GM12864 (cell line): Measurements from ENCODE around the gene IKZF2.

Experiments used
- DNase-seq: peaks from one replicate; pipeline ENCODE4 v3.0.0-alpha.2; 2011; ENCODE audit warnings: low read depth
- H3K4me3 ChIP-seq: 2 replicates; pipeline ENCODE4 v1.5.1; 2011; ENCODE audit warnings: mild to moderate bottlenecking, low read depth, low read length, control low read depth
- CTCF ChIP-seq: IDR thresholded peaks from 2 replicates; pipeline ENCODE4 v1.5.1; 2011; ENCODE audit warnings: low read depth, mild to moderate bottlenecking, moderate library complexity, low read length, control low read depth, inconsistent platforms; ENCODE audit errors: missing control alignments

IKZF2 gene

GRCh38 chr2:213151437-213152064 lies at the start of gene IKZF2:
Gene IKZF2 (minus strand): TSS chr2:213151612. CDS start chr2:213148629, 2,983 bp downstream.
- DNase-seq: peak; percentile 85
- no peak for TF ChIP-seq CTCF
- peak within 1 kb of the TSS; percentile 94 for H3K4me3 ChIP-seq

GRCh38 chr2:213199871-213200270 lies 48.5 kb upstream of the IKZF2 start:
- no peak for DNase-seq
- H3K4me3 ChIP-seq: no peak overlapping the region
- TF ChIP-seq CTCF: no peak

DNA sequence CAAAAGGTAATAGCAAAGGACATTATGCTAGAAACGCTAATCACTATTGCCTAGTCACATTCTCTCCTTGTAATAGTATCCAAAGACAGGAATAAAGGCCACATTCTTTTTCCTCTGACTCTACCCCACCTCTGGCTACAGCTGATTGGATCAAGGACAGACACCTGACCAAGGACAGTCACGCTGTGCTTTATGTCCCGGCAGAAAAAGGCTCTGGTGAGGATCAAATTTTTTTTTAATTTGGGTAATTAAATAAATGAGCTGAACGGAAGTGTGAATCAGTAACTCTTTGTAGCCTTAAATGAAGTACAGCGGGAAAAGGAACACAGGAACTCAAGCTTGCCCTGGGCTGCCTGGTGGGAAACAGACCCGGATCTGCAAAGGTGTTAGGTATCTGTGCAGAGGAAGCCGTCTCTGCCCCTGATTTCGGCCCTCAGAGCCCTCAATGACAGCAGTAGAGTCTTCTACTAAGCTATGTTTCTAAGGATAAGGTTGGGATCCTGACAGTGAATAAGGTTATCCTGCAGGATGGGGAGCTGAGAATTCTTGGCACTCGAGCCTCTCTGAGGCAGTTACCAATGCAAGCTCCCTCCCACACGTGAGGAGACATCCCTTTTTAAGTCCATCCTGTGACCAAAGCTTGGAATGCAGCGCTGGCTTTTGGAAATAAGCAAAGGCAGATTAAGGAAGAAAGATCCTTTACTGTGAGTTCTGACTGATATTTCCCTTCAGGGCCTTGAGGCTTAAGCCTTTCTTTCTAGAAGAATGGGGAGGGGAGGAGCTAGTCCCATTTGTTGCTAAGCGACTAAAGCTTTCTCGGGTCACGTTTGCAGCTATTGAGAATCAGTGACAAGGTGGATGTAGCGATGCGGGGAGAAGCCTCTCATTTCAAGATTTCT lies 37.8 kb upstream of the IKZF2 start:
- no peak for TF ChIP-seq CTCF
- H3K4me3 ChIP-seq: no peak overlapping the region
- no peak for DNase-seq

GRCh38 chr2:213188533-213188867 lies 37.1 kb upstream of the IKZF2 start:
- TF ChIP-seq CTCF: no peak
- no peak for DNase-seq
- no peak overlapping the region for H3K4me3 ChIP-seq

- H3K4me3 ChIP-seq: no peak overlapping the region
- no peak for TF ChIP-seq CTCF
- no peak for DNase-seq
Measured at GRCh38 chr2:213187833-213188532, 36.6 kb upstream of the IKZF2 start.

DNA sequence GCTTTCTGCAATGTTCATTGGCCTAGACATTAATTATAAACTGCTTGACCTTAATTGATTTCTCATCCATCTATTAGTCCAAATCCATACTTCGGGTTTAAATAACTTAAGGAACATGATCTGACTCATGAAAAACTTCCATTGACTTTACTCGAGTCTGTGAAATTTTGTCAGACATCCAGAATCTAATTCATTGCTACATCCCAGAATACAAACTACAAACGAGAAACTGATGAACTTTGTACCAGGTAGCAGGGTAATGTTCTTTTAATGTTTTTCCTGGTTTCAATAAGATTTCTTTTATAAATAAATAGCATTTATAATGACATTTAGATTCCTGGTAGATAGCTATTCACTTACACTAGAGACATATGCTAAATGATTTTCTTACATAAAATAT lies 36.0 kb upstream of the IKZF2 start:
- no peak for TF ChIP-seq CTCF
- no peak for DNase-seq
- H3K4me3 ChIP-seq: no peak overlapping the region
